GM18873 (cell line): ENCODE results near the gene TC2N.
"Not testable (repeated sequence)": the region's sequence is repeated elsewhere in the genome, so short reads cannot be mapped to it uniquely, and the experiment has no call there.

Experiments used
- ATAC-seq: cut with Tn5 transposase; IDR thresholded peaks from one replicate; pipeline ENCODE4 v1.9.1; 2021; ENCODE audit warnings: mild to moderate bottlenecking, moderate library complexity, moderate number of reproducible peaks; ENCODE audit not compliant: unreplicated experiment, low FRiP score

Gene TC2N

DNA sequence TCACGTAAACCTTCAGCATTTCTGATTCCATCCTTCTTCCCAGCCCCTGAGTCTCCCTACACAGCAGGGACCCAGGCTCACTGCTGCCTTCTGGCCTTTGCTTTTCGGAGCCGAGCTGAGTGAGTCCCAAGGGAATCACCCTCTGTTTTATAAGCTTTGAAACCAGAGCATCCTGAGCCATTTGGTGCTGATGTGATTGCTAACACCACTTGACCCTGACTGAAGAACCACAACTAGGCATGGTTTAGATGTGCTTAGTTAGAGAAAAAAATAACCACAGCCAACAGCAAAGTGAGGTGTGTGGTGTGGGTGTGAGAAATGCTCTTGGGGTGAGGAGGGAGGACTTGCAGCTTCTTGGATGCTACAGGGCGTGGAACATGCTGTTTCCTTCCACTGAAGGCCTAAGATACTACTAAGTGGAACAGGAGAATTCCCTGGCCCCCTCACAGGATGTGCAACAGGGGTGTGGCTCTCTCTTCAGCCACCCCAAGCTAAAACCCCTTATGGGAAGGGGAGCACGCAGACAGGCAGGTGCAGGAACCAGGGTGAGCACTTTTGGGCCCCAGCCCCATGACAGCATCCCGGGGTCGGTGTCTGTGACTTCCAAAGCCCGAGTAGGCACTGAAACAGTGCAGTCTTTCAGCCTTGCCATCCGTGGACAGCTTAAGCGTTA, at the start of gene TC2N:
TC2N (minus strand) TSS at position 221 of the 673 bp plus-strand sequence. CDS start 53,767 bp downstream, outside the sequence.
- no peak for ATAC-seq

- no peak for ATAC-seq
These were observed 44.7 kb upstream of the TC2N start for GRCh38 chr14:91912035-91912434.

DNA sequence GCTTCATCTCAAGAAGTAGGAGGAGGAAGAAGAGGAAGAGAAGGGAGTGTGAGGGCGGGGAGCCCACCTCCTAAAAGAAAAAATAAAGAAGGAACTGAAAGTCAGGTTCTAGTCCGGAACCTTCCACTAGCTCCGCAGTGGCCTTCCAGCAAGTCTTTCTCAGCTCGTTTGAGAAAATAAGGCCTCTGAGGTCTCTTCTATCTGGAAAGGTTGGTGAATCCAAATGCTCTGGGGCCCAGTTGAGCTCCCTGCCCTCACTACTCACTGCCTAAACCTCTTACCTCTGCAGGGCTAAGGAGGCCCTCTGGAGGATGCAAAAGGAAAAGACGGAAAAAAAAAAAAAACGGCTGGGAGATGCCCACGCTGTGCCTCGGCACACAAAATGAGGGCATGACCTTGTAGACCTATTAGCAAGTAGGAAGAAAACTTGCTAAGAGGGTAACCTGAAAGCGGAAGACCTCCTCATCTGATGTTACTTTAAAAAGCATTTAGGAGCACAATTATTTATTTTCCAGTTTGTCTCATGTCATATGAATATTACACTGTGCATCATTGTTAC, 44.2 kb upstream of the TC2N start:
- ATAC-seq, result no peak

DNA sequence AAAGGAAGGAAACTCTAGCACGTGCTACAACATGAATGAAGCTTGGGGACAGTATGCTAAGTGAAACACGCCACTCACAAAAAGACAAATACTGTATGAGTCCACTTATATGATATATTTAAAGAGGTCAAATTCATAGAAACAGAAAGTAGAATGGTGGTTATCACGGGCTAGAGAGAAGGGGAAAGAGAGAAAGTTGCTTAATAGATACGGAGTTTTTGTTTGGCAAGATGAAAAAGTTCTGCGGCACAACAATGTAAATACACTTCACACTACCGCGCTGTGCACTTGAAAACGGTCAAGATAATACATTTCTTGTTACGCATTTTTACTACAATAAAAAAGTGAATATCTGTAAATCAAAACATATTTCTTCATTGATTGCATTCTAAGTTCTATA, 42.9 kb upstream of the TC2N start:
- ATAC-seq, result no peak

GRCh38 chr14:91906374-91906773, 39.0 kb upstream of the TC2N start:
- ATAC-seq, result no peak

GRCh38 chr14:91904956-91905645, 37.8 kb upstream of the TC2N start:
- ATAC-seq, result no peak

DNA sequence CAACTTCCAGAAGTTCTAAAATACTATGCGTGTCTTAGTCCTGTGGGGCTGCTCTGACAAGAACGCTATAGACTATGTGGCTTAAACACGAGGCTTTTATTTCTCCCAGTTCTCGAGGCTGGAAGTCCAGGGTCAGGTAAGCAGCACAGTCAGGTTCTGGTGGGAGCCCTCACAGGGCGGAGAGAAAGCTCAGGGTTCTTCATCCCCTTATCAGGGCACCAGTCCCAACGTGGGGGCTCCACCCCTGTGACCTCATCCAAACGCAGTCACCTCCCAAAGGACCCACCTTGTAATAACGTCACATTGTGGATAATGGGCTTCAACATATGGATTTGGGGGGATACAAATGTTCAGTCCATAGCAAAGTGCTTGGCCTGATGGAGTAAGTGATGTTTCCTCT, 37.1 kb upstream of the TC2N start:
- ATAC-seq, result no peak

DNA sequence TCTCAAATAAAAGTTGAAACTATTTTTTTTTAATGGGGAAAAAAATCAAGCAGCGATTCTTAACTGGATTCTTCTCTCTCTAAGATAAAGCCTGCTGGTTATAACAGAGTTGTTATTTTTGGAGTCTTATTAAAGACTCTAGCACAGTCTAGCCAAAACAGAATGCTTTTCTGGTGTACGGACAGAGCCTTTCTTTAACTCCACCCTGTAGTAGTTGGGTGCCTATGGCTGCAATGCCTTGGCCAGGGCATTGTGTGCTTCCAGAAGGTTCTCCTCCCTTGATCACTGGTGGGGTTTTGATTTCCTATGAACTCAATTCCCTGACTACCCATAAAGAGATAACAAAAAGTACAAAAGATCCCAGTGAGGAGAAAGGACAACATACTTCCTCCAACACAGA, 35.7 kb upstream of the TC2N start:
- ATAC-seq, result no peak

GRCh38 chr14:91902336-91902735, 35.0 kb upstream of the TC2N start:
- ATAC-seq, result no peak

- ATAC-seq, result no peak
These were observed 34.3 kb upstream of the TC2N start for GRCh38 chr14:91901449-91902226.

DNA sequence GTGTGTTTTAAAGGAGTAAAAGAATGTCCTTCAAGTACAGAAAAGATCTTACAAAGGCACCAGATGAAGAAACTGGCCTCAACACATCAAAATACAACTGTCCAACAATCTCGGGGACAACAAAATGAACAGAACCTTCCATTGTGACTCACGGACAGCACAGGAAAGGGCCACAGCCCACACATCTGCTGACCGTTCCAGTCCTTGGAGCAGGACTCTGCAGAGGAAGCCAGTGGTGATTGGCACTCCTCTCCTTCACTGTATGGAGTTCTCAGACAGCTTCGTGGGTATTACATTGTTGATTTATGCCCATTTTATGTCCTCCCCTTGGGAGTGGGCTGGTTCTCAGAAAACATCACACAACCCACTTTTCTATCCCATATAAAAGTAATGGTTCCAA, 32.5 kb upstream of the TC2N start:
- ATAC-seq, result no peak

DNA sequence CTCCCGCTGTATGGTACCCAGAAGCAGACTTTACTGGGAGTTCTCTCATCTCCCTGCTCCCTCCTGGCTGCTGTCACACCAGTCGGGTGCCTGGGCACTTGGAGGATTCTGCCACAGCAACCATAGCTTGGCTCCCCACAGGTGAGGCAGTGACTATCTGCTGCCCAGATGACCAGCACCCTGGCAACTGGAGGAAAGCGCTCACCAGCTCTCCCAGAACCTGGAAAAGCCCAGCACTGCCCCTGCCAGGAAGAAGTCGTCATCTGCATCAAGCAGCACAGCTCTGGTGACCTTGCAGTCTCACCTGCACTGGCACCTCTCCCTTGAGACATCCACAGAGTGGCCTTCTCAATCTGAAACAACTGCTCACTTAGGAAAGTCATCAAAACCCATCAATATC, 31.9 kb upstream of the TC2N start:
- no peak for ATAC-seq

DNA sequence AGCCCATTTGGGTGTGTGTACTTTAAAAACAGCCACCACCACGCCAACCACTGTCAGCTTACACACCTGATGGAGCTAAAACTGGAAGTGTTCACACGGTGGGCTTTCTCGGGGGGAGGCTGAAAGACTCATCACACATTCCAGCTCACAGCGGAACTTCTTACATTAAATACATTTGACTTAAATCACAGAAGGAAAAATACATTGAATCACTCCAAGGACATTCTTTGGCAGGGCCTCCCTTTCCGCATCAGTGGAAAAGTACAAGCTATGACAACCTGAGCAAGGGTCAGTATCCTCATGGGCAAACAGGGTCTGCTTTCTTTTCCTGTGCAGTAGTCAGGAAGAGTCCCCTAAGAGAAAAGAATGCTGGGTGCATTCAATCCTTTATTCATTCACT, 31.0 kb upstream of the TC2N start:
- ATAC-seq, result no peak

DNA sequence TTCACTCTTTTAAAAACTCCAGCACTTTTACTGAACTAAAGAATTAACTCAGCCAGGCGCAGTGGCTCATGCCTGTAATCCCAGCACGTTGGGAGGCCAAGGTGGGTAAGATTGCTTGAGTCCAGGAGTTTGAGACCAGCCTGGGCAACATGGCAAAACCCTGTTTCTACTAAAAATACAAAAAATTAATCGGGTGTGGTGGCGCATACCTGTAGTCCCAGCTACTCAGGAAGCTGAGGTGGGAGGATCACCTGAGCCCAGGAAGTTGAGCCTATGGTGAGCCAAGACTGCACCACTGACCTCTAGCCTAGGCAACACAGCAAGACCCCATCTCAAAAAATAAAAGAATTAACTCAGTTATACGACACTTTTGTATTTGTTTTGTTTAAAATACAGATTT, 30.4 kb upstream of the TC2N start:
- ATAC-seq, result not testable (repeated sequence)

DNA sequence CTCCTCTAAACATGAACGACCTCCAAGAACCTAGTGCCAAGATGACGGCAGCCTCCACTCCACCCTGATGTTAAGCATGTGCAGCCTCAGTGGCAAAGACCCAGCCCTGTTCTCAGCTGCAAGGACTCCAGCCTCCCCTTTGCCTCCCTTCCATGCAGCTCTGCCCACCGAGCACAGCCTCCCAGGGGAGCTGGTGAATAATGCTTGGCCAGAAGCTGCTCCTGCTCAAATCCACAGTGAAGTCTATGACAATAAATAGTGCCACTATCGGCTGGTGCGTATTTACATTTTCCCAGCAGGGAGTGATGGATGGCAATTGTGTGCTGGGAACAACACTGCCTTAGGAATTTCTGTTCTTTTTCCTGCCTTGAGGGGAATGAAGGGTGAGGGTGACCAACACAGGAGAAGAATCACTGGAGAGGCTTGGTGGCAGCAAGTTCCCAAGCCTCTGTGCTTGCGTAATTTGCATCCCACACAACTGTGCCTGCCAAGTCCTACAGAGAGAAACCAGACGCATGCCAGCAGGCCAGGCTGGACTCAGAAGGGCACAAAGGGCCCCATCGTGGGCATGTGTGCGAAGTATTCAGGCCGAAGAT, 29.9 kb upstream of the TC2N start:
- no peak for ATAC-seq

DNA sequence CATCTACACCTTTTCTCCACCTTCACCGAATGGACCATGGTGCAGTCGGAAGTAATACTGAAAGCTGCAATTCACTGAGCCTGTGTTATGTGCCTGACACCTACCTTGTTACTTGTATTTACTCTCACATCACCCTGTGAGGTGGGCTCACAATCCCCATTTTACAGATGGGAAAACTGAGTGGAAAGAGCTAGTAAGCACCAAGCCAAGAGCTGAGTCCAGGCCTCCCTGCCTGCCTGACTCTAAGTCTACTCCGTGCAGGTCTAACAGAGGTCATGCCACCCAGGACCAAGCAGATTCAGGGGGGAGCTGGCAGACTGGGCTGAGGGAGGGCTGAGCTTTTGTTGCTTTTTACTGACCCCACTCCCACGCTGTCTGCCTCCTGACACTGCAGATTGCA, 29.1 kb upstream of the TC2N start:
- no peak for ATAC-seq

DNA sequence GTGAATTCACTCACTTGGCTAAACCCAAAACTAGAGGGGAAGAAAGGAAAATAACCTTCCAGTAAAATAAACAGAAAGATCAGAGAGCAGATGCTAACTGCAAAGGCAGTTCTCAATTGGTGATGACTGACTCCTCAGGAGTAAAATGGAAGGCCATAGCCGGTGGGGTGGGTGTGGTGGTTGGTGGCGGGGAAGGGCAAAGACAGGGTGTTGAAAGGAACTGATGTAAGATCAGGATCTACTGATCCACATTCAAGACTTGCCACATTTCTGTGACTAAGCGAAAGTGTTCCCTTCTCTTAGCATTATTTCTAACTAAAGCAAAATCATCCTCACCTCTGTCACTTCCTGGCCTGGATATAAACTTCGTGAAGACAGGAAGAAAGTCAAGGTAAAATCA, 26.3 kb upstream of the TC2N start:
- ATAC-seq, result no peak

- no peak for ATAC-seq
These were observed 25.7 kb upstream of the TC2N start for GRCh38 chr14:91893007-91893406.

- ATAC-seq, result no peak
These were observed 24.4 kb upstream of the TC2N start for GRCh38 chr14:91891721-91892220.

- no peak for ATAC-seq
These were observed 23.8 kb upstream of the TC2N start for GRCh38 chr14:91891101-91891500.

- no peak for ATAC-seq
These were observed 23.0 kb upstream of the TC2N start for GRCh38 chr14:91890291-91890749.
